DMS79 treated with DMSO at 0.1 percent for 48 hours (cell line): ENCODE measurements around the gene VWF.

Experiments used
- DNase-seq: peaks from one replicate; lab custom pipeline; 2025; lab: John Stamatoyannopoulos, UW

VWF gene

DNA sequence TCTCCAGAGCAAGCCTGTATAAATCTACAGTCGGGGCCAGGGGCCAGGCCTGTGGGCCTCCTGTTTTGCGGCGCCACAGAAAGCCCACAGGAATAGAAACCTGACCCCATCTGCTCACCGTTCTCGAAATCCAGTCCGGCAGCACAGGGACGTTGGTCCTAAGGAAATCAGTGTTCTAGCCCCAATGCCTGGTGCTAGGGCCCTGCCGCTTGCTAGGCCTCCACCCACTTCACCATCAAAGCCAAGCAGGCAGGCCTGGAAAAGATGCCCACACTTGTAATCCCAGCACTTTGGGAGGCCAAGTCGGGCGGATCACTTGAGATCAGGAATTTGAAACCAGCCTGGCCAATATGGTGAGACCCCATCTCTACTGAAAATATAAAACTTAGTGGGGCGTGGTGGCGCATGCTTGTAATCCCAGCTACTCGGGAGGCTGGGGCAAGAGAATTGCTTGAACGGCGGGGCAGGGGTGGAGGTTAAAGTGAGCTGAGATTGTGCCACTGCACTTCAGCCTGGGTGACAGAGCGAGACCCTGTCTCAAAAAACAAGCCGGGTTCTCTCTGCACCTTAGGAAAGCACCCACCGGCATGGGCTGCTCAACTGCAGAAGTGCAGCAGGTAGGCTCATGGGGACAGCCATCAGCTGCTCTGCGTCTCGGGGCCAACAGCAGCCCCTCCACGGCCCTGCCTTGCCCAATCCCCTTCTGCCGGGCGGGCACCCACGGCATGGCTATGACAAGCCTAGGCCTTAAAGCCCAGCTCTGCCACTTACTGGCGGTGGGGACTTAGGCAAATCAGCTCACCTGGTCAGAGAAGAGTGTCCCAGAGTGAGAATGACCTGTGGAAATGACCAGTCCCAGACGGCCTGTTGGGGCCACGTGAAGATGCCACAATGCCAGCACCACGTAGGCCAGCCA, 47.4 kb downstream of the VWF start:
- no peak for DNase-seq

- DNase-seq = no peak
Measured at GRCh38 chr12:6076346-6076745, 48.1 kb downstream of the VWF start.

- no peak for DNase-seq
Measured at GRCh38 chr12:6074979-6075585, 49.4 kb downstream of the VWF start.

DNA sequence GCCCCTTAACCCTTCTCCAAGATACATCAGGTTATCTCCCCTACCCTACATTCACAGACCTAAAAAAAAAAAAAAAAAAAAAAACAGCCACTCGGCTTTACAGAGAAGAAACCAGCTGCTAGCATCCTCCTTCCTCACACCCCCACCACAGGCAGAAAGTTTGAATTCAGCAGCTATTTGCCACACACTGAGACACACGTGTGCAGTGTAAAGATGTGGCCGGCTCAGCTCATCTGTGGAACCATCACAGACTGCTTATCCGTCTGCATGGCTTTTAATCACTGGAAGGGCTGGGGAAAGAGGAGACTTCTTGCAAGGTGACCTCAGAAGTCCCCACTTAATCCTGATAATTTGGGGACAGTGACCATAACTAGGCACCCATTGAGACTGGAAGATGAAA, 50.0 kb downstream of the VWF start:
- no peak for DNase-seq

DNA sequence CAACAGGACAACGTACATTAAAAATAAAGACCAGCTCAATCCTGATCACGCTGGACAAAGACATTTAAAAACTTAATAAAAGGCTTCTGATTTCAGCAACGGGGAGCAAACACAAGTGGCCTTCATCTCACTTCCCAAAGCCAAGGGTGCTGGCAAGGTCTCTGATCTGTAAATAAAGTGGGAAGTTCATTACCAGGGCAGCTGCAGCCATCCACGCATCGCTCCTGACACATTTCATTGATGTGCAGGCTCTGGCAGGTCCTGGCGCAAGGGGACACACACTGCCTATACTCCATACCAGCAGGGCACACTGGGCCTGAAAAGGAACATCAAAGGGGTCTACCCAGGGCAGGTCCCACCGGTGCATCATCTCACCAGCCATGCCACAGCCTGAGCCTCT, 51.0 kb downstream of the VWF start:
- no peak for DNase-seq

- no peak for DNase-seq
Measured at GRCh38 chr12:6072302-6072752, 52.1 kb downstream of the VWF start.

DNA sequence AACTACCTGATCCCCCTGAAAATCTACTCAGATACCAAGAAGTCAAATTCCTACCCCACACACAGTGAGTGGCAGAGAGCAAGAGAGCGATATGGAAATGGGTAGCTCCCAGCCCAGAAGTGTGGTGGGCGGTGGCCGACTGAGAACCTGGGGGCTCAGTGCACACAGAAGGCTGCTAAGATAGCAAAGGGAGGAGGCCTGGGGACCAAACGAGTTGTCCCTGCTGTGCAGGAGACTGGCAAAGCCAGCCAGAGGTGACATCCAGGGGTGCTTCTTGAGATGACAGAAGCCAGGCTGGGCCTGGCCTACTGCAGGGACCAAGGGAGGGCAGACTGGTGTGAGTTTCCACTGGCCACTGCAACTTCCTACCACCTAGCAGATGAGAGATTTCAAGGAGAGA, 52.9 kb downstream of the VWF start:
- no peak for DNase-seq

DNA sequence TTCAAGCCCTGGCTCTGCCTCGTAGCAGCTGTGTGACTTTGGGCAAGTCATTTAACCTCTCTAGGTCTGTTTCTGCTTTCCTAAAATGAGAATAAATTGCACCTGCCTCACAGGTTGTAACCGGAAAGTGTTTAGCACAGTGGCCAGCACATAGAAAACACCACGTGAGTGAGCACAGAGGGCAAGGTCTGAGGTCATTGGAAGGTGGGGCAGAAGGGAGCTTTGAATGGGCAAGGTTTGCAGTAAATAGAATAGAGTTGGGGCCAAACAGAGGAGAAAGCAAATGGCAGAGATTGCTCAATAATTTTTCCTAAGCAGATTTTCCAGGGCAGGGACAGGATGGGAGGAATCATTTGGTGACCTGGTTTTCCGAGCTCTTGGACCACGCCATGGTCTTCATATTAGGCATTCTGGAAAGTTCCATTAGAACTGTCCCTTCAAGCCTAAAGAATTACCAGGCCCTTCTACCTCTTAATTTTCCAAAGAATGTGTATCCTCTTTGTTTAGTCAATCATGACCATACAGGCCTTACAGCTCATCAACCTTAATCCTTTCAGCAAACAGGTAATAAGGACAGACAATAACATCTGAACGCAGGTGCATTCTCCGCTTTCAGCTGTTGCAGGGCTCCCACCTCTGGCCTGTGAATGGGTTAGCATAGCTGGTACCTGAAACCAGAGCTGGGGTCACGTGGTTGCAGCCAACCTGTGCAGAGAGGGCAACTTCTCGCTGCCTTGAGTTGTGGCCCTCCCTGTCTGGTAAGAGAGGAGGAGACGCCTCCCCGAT, 53.8 kb downstream of the VWF start:
- DNase-seq = no peak

- no peak for DNase-seq
Measured at GRCh38 chr12:6069437-6070093, 54.9 kb downstream of the VWF start.

DNA sequence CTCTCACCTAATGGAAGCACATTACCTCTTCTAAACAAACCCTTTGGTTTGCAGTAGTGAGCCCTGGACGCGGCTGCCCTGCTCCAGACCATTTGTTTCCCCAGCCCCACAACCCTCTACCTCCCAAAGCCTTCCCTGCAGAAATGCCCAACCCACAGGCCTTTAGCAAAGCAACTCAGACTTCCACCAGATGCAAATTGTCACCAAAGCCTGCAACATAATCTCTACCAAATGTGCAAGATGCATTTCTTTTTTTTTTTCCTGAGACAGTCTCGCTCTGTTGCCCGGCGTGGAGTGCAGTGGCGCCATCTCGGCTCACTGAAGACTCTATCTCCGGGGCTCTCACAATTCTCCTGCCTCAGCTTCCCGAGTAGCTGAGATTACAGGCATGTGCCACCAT, 56.2 kb downstream of the VWF start:
- no peak for DNase-seq

GRCh38 chr12:6067152-6067916, 57.1 kb downstream of the VWF start:
- DNase-seq = no peak

DNA sequence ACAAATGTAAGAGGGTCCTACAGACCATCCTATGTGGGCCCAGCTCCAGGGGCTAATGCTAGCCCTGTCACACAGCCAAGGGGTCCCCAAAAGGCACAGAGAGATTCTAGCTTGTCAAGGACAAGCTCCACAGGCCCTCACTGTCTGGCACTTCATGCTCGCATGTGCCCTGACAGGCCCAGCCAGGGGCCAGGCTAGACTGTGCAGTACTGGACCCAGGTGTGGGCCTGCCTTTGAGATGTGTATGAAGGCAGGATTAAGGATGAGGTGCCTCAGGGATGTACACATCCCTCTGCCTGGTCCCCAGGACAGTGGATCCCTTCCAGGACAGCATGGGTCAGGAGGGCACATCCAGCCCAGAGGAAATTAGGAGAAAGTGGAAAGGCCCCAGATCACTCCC, 57.8 kb downstream of the VWF start:
- DNase-seq = no peak

DNA sequence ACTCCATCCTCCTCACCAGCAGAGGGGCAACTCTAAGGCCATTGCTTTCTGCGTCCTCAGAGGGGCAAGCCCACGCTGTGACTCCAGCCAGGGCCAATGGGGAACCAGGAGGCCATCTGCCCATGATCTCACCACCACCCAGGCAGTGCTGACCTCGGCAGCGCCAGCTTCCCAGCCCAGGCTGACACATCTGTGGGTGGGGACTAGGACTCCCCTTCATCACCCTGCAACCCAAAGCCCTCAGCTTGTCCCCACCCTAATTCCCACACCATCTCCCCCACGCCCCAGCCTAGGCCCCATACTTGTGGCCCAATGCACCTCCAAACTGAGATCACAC, 58.6 kb downstream of the VWF start:
- no peak for DNase-seq

DNA sequence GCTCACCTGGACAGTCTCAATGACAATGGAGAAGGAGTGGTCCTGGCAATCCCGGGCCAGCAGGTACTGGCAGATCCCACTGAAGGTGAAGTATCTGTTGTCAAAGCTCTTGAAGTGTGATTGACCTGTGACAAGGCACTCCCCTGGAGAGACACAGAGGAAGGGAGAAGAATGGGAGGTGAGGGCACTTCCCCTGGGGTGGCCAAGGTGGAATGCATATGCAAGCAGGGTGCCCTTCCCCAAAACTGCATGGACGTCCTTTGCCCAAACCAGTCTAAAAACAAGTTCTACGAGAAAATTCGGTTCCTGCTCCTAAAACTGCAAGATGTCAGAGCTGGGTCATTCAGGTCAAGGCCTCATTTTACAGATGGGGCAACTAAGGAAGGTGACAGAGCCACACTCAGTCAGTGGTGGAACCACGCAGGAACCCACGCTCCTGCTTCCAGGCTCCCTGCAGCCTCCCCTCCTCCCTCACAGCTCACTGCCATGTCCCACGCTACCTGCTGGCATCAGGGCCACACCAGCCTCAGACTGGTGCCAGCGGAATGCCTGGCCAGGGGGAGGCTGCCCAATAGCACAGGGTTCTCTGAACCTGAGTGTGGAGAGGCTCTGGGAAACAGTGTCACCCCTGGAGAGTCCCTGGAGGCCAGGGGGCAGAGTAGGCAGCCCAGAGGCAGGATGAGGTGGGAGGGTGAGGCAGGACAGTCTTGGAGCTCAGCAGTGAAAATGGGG, 59.2 kb downstream of the VWF start:
- DNase-seq = no peak

- peak; percentile 47 for DNase-seq
Measured at GRCh38 chr12:6062757-6063735, 61.4 kb downstream of the VWF start.

GRCh38 chr12:6062395-6062756, 62.1 kb downstream of the VWF start:
- no peak for DNase-seq

- no peak for DNase-seq
Measured at GRCh38 chr12:6061660-6062059, 62.8 kb downstream of the VWF start.

DNA sequence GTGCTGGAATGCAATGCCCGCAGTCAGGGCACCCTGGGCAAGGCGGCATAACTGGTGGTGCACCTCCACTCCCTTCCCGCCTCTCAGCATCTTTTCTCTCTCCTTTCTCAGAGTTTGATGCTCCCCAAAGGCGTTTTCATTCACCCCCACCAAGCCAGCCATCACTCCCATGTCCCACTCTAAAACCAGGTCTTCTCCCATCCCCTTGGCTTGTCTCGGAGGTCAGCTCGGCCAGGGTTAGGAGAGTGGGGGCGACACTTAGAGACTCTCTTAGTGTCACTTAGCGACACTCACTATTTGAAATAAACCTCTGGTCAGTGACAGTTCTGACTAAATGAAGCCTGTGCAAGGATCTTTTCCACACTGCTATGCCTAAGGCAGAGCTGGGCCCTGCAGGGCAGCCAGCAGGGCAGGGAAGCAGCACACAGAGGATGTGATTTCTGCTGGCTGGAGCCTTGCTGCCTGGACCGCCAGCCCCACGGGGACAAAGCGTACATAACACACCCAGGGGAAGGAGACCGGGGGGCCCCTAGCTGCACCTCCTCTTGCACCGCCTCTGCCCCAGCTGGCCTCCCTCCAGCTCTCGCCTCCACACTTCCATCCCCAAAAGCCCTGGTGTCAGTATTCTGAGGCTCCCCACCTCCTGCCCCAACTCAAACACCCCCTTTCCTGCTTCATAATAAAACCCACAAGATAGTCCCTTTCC, 64.5 kb downstream of the VWF start:
- DNase-seq = no peak

- DNase-seq = no peak
Measured at GRCh38 chr12:6059221-6059620, 65.2 kb downstream of the VWF start.
